Measurements from ENCODE around the gene TRIM26. TPM values are rescaled to one million over a fixed set of nuclear protein-coding genes. Genes with fewer than 3 reads are reported as not detected.

TRIM26 gene
- total RNA-seq, 1 donor from 2014 or later, result 72.4 TPM

- intact Hi-C loops (cut with micrococcal nuclease), result loop anchor here (5.0 kb wide), 5 partner anchors 244 to 526 kb away; partner anchors contain the start of gene ABCF1
Observed at GRCh38 chr6:30211306-30211705, 1.9 kb downstream of the TRIM26 start.

GRCh38 chr6:30207619-30208295, 5.4 kb downstream of the TRIM26 start:
- intact Hi-C loops (cut with micrococcal nuclease), result no loop called here

- intact Hi-C loops (cut with micrococcal nuclease), result no loop called here
Observed at GRCh38 chr6:30206799-30207618, 6.2 kb downstream of the TRIM26 start.

GRCh38 chr6:30206152-30206551, 7.1 kb downstream of the TRIM26 start:
- intact Hi-C loops (cut with micrococcal nuclease), result no loop called here

- intact Hi-C loops (cut with micrococcal nuclease), result no loop called here
Observed at GRCh38 chr6:30204116-30204515, 9.1 kb downstream of the TRIM26 start.

- intact Hi-C loops (cut with micrococcal nuclease), result no loop called here
Observed at GRCh38 chr6:30202366-30202765, 10.8 kb downstream of the TRIM26 start.

- intact Hi-C loops (cut with micrococcal nuclease), result no loop called here
Observed at GRCh38 chr6:30200551-30201281, 12.5 kb downstream of the TRIM26 start.

GRCh38 chr6:30198166-30199084, 14.8 kb downstream of the TRIM26 start:
- intact Hi-C loops (cut with micrococcal nuclease), result no loop called here

- intact Hi-C loops (cut with micrococcal nuclease), result no loop called here
Observed at GRCh38 chr6:30196376-30196775, 16.8 kb downstream of the TRIM26 start.

GRCh38 chr6:30195951-30196350, 17.3 kb downstream of the TRIM26 start:
- intact Hi-C loops (cut with micrococcal nuclease), result no loop called here

- intact Hi-C loops (cut with micrococcal nuclease), result no loop called here
Observed at GRCh38 chr6:30194797-30195690, 18.2 kb downstream of the TRIM26 start.

GRCh38 chr6:30192076-30192475, 21.1 kb downstream of the TRIM26 start:
- intact Hi-C loops (cut with micrococcal nuclease), result no loop called here

- intact Hi-C loops (cut with micrococcal nuclease), result no loop called here
Observed at GRCh38 chr6:30188541-30188940, 24.7 kb downstream of the TRIM26 start.

GRCh38 chr6:30185846-30186484, 27.2 kb downstream of the TRIM26 start:
- intact Hi-C loops (cut with micrococcal nuclease), result no loop called here

GRCh38 chr6:30184417-30185031, 28.7 kb downstream of the TRIM26 start:
- intact Hi-C loops (cut with micrococcal nuclease), result no loop called here

GRCh38 chr6:30180145-30180544, 33.1 kb downstream of the TRIM26 start:
- intact Hi-C loops (cut with micrococcal nuclease), result no loop called here

GRCh38 chr6:30178837-30179236, 34.4 kb downstream of the TRIM26 start:
- intact Hi-C loops (cut with micrococcal nuclease), result no loop called here

GRCh38 chr6:30175765-30176164, 37.4 kb downstream of the TRIM26 start:
- intact Hi-C loops (cut with micrococcal nuclease), result no loop called here

GRCh38 chr6:30172681-30173080, 40.5 kb downstream of the TRIM26 start:
- intact Hi-C loops (cut with micrococcal nuclease), result no loop called here

All from T-helper 1 cell treated with Interleukin-12 subunit alpha and Interleukin-12 subunit beta and Interleukin-4 antibody, amounts not matched to agents 30 ng/mL and 1 ng/mL, for 36 hours (primary cell).